OCI-LY7 (cell line): Measurements from ENCODE around the gene MAP3K21. TPM values are rescaled to one million over a fixed set of nuclear protein-coding genes. Genes with fewer than 3 reads are reported as not detected.

Source experiments
- BruUV-seq: library from RNA; stranded (reverse); fragments of 400-500 nt; replicated peaks from 2 replicates; lab custom pipeline; 2021; lab: Mats Ljungman, UMichigan
- CTCF ChIA-PET: fragments of 300-600 bp; sonication (Branson Sonifier 250); formaldehyde crosslinking; loops from one replicate; lab custom pipeline; 2022; ENCODE audit warnings: antibody characterized with exemption; ENCODE audit not compliant: unreplicated experiment; lab: Charles Lee
- POLR2A ChIA-PET: fragments of 300-600 bp; sonication (Branson Sonifier 250); formaldehyde crosslinking; loops from one replicate; lab custom pipeline; 2022; ENCODE audit warnings: antibody characterized with exemption; lab: Charles Lee
- DNase-seq: peaks from one replicate; pipeline ENCODE4 v3.0.0-alpha.2; 2015; ENCODE audit warnings: low spot score
- H2AFZ ChIP-seq: fragments of 200-600 bp; sonication (generic), shearing (Covaris generic); 2 replicates; pipeline ENCODE4 v1.6.1; 2014; ENCODE audit warnings: mild to moderate bottlenecking, antibody characterized with exemption, low read length, moderate library complexity
- H3K27ac ChIP-seq: fragments of 200-600 bp; sonication (generic); 2 replicates; pipeline ENCODE4 v1.5.1; 2014; ENCODE audit warnings: mixed run types, low read depth, mild to moderate bottlenecking, moderate library complexity, low read length, inconsistent platforms; ENCODE audit not compliant: poor library complexity, severe bottlenecking
- H3K36me3 ChIP-seq: fragments of 200-600 bp; sonication (generic); 2 replicates; pipeline ENCODE4 v1.6.1; 2014; ENCODE audit warnings: mild to moderate bottlenecking, antibody characterized with exemption, low read length, moderate library complexity, mixed read lengths; ENCODE audit not compliant: insufficient read depth
- H3K4me1 ChIP-seq: fragments of 200-600 bp; sonication (generic); 2 replicates; pipeline ENCODE4 v1.5.1; 2014; ENCODE audit warnings: mild to moderate bottlenecking, low read length; ENCODE audit not compliant: insufficient read depth, poor library complexity, severe bottlenecking
- H3K4me2 ChIP-seq: fragments of 200-600 bp; sonication (generic); 2 replicates; pipeline ENCODE4 v1.6.1; 2014; ENCODE audit warnings: mild to moderate bottlenecking, low read length
- H3K4me3 ChIP-seq: fragments of 200-600 bp; sonication (generic); 2 replicates; pipeline ENCODE4 v1.5.1; 2014; ENCODE audit warnings: mild to moderate bottlenecking, low read depth, low read length; ENCODE audit not compliant: poor library complexity, severe bottlenecking
- H3K79me2 ChIP-seq: fragments of 200-600 bp; sonication (generic); 2 replicates; pipeline ENCODE4 v1.6.1; 2016; ENCODE audit warnings: low read depth, mild to moderate bottlenecking, low read length, moderate library complexity, mixed read lengths; ENCODE audit not compliant: insufficient read depth
- H3K9me2 ChIP-seq: fragments of 200-600 bp; sonication (generic); 2 replicates; pipeline ENCODE4 v1.6.1; 2016; ENCODE audit warnings: mild to moderate bottlenecking, low read length, mixed read lengths; ENCODE audit not compliant: insufficient read depth
- H3K9me3 ChIP-seq: fragments of 200-600 bp; sonication (generic); 2 replicates; pipeline ENCODE4 v1.6.1; 2014; ENCODE audit warnings: mild to moderate bottlenecking, mixed run types, low read length, mixed read lengths
- H4K20me1 ChIP-seq: fragments of 200-600 bp; sonication (generic); 2 replicates; pipeline ENCODE4 v1.6.1; 2014; ENCODE audit warnings: mild to moderate bottlenecking, antibody characterized with exemption, low read length, moderate library complexity, mixed read lengths; ENCODE audit not compliant: insufficient read depth
- CTCF ChIP-seq: fragments of 200-600 bp; sonication (generic); conservative IDR thresholded peaks from 2 replicates; pipeline ENCODE4 v1.5.1; 2014; ENCODE audit warnings: mild to moderate bottlenecking, antibody characterized with exemption, low read length, moderate library complexity, mixed read lengths
- EZH2phosphoT487 ChIP-seq: fragments of 200-600 bp; sonication (generic); IDR thresholded peaks from 2 replicates; pipeline ENCODE4 v1.6.1; 2018; ENCODE audit warnings: low read depth, borderline replicate concordance, mild to moderate bottlenecking, mixed run types, antibody characterized with exemption, low read length, moderate library complexity, mixed read lengths
- intact Hi-C: fragments of 100-400 bp; cut with micrococcal nuclease; formaldehyde crosslinking; loops from one replicate; pipeline ENCODE4 v1.10.0; 2022; ENCODE audit not compliant: unreplicated experiment
- total RNA-seq, 2 experiments: library from RNA; depleted of rRNA in 1 of 2; stranded (reverse); fragments of >200 nt in 1 of 2; shearing (Covaris generic) in 1 of 2; gene quantifications; 2 replicates each; pipeline ENCODE4 v1.2.3, GENCODE V29; 2014 to 2022

Gene MAP3K21
- total RNA-seq, 2 experiments from 2014 or later, result 1.3 to 1.8 TPM

DNA sequence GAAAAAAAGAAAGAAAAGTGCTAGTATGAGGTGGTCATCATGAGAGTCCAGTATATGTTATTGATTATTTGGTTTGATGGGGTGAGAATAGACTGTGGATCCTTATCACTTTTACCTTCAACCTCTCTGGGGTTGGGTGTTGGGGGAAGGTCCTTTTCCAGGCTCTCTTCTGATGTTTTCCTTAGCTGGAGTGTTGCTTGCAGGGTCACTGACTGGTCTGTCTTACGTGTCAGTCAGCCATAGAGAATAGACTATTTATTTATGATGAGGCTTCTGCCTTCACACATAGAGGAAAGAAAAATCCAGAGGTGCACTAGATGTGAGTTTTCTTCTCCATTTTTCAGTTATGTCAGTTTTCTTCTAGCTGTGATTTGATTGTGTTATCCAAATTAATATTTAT is 36.5 kb downstream of the MAP3K21 start:
- no peaks in the 10 kb centered on the region for H3K36me3 ChIP-seq
- no peak overlapping the region for H3K4me3 ChIP-seq
- TF ChIP-seq CTCF (no peak), EZH2phosphoT487 (no peak)
- no peaks in the 10 kb centered on the region for H4K20me1 ChIP-seq
- H3K27ac ChIP-seq, result no peak overlapping the region
- CTCF ChIA-PET, result no interaction called here
- no peak overlapping the region for H2AFZ ChIP-seq
- no TSS peak for BruUV-seq
- no peak for DNase-seq
- no peaks in the 10 kb centered on the region for H3K9me3 ChIP-seq
- H3K4me1 ChIP-seq, result no peaks in the 10 kb centered on the region
- intact Hi-C loops, result loop anchor here (2.0 kb wide), 1 partner anchor 59 kb away; no protein-coding TSS in a partner anchor
- POLR2A ChIA-PET, result interaction anchor here (0.8 kb wide), 1 partner anchor 32 kb away, joined by 3 read pairs; no protein-coding TSS in a partner anchor
- no peak overlapping the region for H3K4me2 ChIP-seq
- H3K79me2 ChIP-seq, result no peaks in the 10 kb centered on the region
- H3K9me2 ChIP-seq, result no peaks in the 10 kb centered on the region

- Histone ChIP-seq H4K20me1 (no peaks in the 10 kb centered on the region), H3K27ac (no peak overlapping the region), H3K36me3 (no peaks in the 10 kb centered on the region), H3K9me2 (no peaks in the 10 kb centered on the region), H3K79me2 (no peaks in the 10 kb centered on the region), H3K4me1 (no peaks in the 10 kb centered on the region), H2AFZ (no peak overlapping the region), H3K4me3 (no peak overlapping the region), H3K4me2 (no peak overlapping the region), H3K9me3 (no peaks in the 10 kb centered on the region)
- TF ChIP-seq CTCF (peak; percentile 86), EZH2phosphoT487 (no peak)
- no TSS peak for BruUV-seq
- ChIA-PET POLR2A (interaction anchor here (0.8 kb wide), 1 partner anchor 31 kb away, joined by 3 read pairs; no protein-coding TSS in a partner anchor), CTCF (no interaction called here)
- DNase-seq, result peak; percentile 12
- intact Hi-C loops, result loop anchor here (2.0 kb wide), 1 partner anchor 60 kb away; no protein-coding TSS in a partner anchor
These were observed 37.4 kb downstream of the MAP3K21 start for GRCh38 chr1:233364695-233365539.

GRCh38 chr1:233366575-233366974 is 39.1 kb downstream of the MAP3K21 start:
- Histone ChIP-seq H3K79me2 (no peaks in the 10 kb centered on the region), H3K36me3 (no peaks in the 10 kb centered on the region), H3K4me3 (no peak overlapping the region), H3K4me1 (no peaks in the 10 kb centered on the region), H3K27ac (no peak overlapping the region), H3K4me2 (no peak overlapping the region), H3K9me2 (no peaks in the 10 kb centered on the region), H2AFZ (no peak overlapping the region), H3K9me3 (no peaks in the 10 kb centered on the region), H4K20me1 (no peaks in the 10 kb centered on the region)
- intact Hi-C loops, result no loop called here
- DNase-seq, result no peak
- BruUV-seq, result no TSS peak
- no peak for TF ChIP-seq EZH2phosphoT487
- TF ChIP-seq CTCF, result no peak
- ChIA-PET CTCF (no interaction called here), POLR2A (interaction anchor here (0.7 to 1.6 kb wide), 3 partner anchors 12 to 424 kb away, joined by 3 to 4 read pairs (median 4); no protein-coding TSS in a partner anchor)
